Activated CD8-positive, alpha-beta memory T cell treated with anti-CD3 and anti-CD28 coated beads, Interleukin-2, amount 10 ng/mL, durations not matched to agents 7 days and 5 days (primary cell): Measurements from ENCODE around the gene PIP4K2A. TPM values are rescaled to one million over a fixed set of nuclear protein-coding genes. Genes with fewer than 3 reads are reported as not detected.

Experiments used
- ATAC-seq: fragments of 150-1000 bp; cut with Tn5 transposase; one replicate; pipeline ENCODE4 v1.10.0; 2021; ENCODE audit warnings: moderate library complexity
- CTCF ChIA-PET: fragments of 350-600 bp; sonication (Branson Sonifier 250); formaldehyde crosslinking; loops from one replicate; lab custom pipeline; 2021; ENCODE audit warnings: antibody characterized with exemption; lab: Charles Lee
- DNase-seq: peaks from one replicate; pipeline ENCODE4 v3.0.0-alpha.2; 2020
- H3K27ac Mint-ChIP-seq: one replicate; pipeline ENCODE4 v1.8.0; 2021; ENCODE audit warnings: mild to moderate bottlenecking, mixed read lengths
- H3K27me3 Mint-ChIP-seq: one replicate; pipeline ENCODE4 v1.8.0; 2021; ENCODE audit warnings: mixed read lengths
- H3K36me3 Mint-ChIP-seq: one replicate; pipeline ENCODE4 v1.8.0; 2021; ENCODE audit warnings: mild to moderate bottlenecking, mixed read lengths
- H3K4me1 Mint-ChIP-seq: one replicate; pipeline ENCODE4 v1.8.0; 2021; ENCODE audit warnings: mixed read lengths
- H3K4me3 Mint-ChIP-seq: one replicate; pipeline ENCODE4 v1.8.0; 2021; ENCODE audit warnings: mild to moderate bottlenecking, moderate library complexity, mixed read lengths
- H3K9me3 Mint-ChIP-seq: one replicate; pipeline ENCODE4 v1.8.0; 2022; ENCODE audit warnings: low read depth, mixed read lengths
- total RNA-seq, 2 experiments: library from RNA; stranded (reverse); gene quantifications; one replicate each; pipeline ENCODE4 v1.2.3, GENCODE V29; 2021

Gene PIP4K2A
- total RNA-seq, 2 experiments from 2014 or later, result 129 to 136 TPM

DNA sequence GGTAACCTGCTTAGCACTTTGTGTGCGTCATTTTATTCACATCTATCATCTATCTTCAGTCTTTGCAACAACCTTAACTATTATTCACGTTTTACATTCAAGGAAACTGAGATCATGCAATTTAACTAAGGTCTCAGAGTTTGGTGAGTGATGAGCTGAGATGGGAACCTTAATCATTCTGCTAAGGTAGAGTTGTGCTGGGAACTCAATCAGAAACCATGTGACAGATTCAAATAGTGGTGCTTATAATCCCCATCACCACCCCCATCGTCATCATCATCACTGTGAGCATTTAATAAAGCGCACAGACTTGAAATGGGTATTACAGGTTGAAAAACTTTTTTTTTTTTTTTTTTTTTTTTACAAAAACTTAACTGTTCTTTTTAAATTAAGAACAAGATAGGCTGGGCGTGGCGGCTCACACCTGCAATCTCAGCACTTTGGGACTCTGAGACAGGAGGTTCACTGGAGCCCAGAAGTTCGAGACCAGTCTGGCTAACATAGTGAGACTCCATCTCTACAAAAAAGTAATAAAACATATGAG, 160.9 kb downstream of the PIP4K2A start:
- Mint-ChIP-seq H3K27ac (no peak overlapping the region), H3K36me3 (peaks cover 19% of the 10 kb centered on the region), H3K4me1 (peaks cover 9% of the 10 kb centered on the region), H3K9me3 (no peaks in the 10 kb centered on the region), H3K4me3 (no peak overlapping the region), H3K27me3 (no peaks in the 10 kb centered on the region)
- CTCF ChIA-PET, result interaction anchor here (2.4 kb wide), 1 partner anchor 21 kb away, joined by 10 read pairs; no protein-coding TSS in a partner anchor
- DNase-seq, result no peak
- no peak for ATAC-seq

DNA sequence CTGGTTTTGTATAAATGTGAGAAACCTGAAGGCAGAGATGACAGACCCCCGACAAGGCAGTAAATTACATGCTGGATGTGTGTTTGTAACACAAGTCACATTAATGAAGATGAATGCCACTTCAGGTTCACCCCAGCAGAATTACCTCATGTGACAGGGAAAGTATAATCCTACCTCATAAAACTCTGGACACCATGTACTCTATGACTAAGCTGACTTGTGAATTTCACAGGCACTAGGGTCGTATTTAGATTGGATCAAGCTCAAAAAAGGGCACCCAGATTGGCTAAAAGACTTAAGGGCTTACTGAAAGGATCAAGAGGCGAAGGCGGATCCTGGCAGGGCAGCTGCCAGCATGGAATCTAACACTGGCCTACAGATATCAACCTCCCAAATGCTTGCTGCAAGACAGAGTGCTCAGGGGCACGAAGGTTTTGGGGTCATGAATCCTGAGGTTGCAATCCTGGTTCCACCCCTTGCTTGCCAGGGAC, 161.4 kb downstream of the PIP4K2A start:
- H3K27me3 Mint-ChIP-seq, result no peaks in the 10 kb centered on the region
- no peak overlapping the region for H3K4me3 Mint-ChIP-seq
- CTCF ChIA-PET, result no interaction called here
- no peaks in the 10 kb centered on the region for H3K9me3 Mint-ChIP-seq
- no peak overlapping the region for H3K27ac Mint-ChIP-seq
- no peak for ATAC-seq
- H3K36me3 Mint-ChIP-seq, result peaks cover 25% of the 10 kb centered on the region
- H3K4me1 Mint-ChIP-seq, result peaks cover 9% of the 10 kb centered on the region
- DNase-seq, result no peak

- CTCF ChIA-PET, result interaction anchor here (0.8 to 0.9 kb wide), 2 partner anchors 53 to 60 kb away, joined by 3 to 5 read pairs; no protein-coding TSS in a partner anchor
- H3K4me3 Mint-ChIP-seq, result no peak overlapping the region
- no peak overlapping the region for H3K27ac Mint-ChIP-seq
- DNase-seq (no peak), ATAC-seq (no peak)
- peaks cover 33% of the 10 kb centered on the region for H3K36me3 Mint-ChIP-seq
- H3K9me3 Mint-ChIP-seq, result no peaks in the 10 kb centered on the region
- H3K4me1 Mint-ChIP-seq, result peaks cover 9% of the 10 kb centered on the region
- H3K27me3 Mint-ChIP-seq, result no peaks in the 10 kb centered on the region
Observed at GRCh38 chr10:22551681-22552365, 162.6 kb downstream of the PIP4K2A start.

DNA sequence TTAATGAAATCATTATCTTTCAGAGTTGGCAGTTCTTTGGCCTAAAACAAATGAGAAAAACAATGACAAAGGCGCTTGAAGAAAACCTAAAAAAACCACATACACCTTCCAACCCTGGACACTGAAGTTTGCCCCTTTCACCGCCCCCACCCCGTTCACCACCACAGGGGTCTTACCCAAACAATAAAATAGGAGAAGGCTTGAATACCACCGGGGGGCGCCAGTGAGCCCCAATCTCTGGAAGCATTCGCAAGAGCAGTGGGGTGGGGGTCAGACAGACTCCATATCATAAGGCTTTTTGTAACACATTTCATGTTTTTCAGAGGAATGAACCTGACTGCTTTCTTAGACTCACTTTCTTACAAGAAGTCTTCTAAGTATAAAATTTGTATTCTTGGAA, 163.6 kb downstream of the PIP4K2A start:
- H3K36me3 Mint-ChIP-seq, result peaks cover 43% of the 10 kb centered on the region
- no peak overlapping the region for H3K27ac Mint-ChIP-seq
- peaks cover 12% of the 10 kb centered on the region for H3K4me1 Mint-ChIP-seq
- H3K4me3 Mint-ChIP-seq, result no peak overlapping the region
- no peaks in the 10 kb centered on the region for H3K27me3 Mint-ChIP-seq
- DNase-seq (peak; percentile 70), ATAC-seq (no peak)
- CTCF ChIA-PET, result interaction anchor here (0.8 to 1.3 kb wide), 5 partner anchors 20 to 304 kb away, joined by 3 to 5 read pairs (median 3); no protein-coding TSS in a partner anchor
- H3K9me3 Mint-ChIP-seq, result no peaks in the 10 kb centered on the region

DNA sequence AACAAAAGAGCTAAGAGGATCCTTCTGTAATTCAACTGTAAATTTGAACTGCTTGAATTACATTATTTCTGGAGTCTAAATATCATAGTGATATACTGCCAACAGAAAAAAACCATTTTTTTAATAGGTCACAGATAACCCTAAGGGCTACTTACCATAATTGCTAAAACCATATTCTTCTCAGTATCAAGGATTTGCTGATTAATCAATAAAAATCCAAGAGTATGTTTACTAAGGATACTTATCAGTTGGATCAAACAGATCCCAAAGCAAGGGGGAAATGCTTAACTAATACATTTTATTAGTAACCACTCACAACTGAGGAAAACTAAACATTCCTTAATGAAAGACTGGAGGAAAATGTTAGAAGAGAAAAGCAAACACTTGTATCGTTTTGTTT, 166.0 kb downstream of the PIP4K2A start:
- peaks cover 52% of the 10 kb centered on the region for H3K36me3 Mint-ChIP-seq
- ATAC-seq (no peak), DNase-seq (no peak)
- no peaks in the 10 kb centered on the region for H3K27me3 Mint-ChIP-seq
- CTCF ChIA-PET, result interaction anchor here (1.1 to 2.6 kb wide), 3 partner anchors 10 to 441 kb away, joined by 3 to 10 read pairs (median 5); no protein-coding TSS in a partner anchor
- H3K9me3 Mint-ChIP-seq, result no peaks in the 10 kb centered on the region
- peaks cover 25% of the 10 kb centered on the region for H3K4me1 Mint-ChIP-seq
- H3K27ac Mint-ChIP-seq, result no peak overlapping the region
- H3K4me3 Mint-ChIP-seq, result no peak overlapping the region

DNA sequence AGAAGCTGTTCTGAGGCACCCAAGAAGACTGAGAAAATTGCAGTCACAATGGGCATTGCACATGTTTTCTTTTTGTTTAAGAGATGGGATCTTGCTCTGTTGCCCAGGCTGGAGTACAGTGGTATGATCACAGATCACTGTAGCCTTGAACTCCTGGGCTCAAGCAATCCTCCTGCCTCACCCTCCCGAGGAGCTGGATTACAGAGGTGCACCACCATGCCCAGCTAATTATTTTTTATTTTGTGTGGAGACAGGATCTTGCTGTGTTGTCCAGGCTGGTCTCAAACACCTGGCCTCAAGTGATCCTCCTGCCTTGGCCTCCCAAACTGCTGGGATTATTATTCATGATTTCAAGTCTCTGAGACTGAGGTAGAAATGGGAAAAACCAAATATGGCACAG, 168.7 kb downstream of the PIP4K2A start:
- CTCF ChIA-PET, result interaction anchor here (1.1 kb wide), 1 partner anchor 13 kb away, joined by 4 read pairs; no protein-coding TSS in a partner anchor

GRCh38 chr10:22544325-22545068, 169.9 kb downstream of the PIP4K2A start:
- H3K9me3 Mint-ChIP-seq, result no peaks in the 10 kb centered on the region
- no peak for DNase-seq
- no peak overlapping the region for H3K4me3 Mint-ChIP-seq
- CTCF ChIA-PET, result no interaction called here
- H3K4me1 Mint-ChIP-seq, result peaks cover 20% of the 10 kb centered on the region
- peaks cover 64% of the 10 kb centered on the region for H3K36me3 Mint-ChIP-seq
- ATAC-seq, result peak; percentile 67
- H3K27me3 Mint-ChIP-seq, result no peaks in the 10 kb centered on the region
- peak overlapping the region; percentile 62 for H3K27ac Mint-ChIP-seq

More for the DNA sequence above, 168.7 kb downstream of the PIP4K2A start:
- ATAC-seq, result no peak
- H3K27me3 Mint-ChIP-seq, result no peaks in the 10 kb centered on the region
- H3K36me3 Mint-ChIP-seq, result peaks cover 62% of the 10 kb centered on the region
- DNase-seq, result no peak
- H3K4me3 Mint-ChIP-seq, result no peak overlapping the region
- H3K9me3 Mint-ChIP-seq, result no peaks in the 10 kb centered on the region
- no peak overlapping the region for H3K27ac Mint-ChIP-seq
- peaks cover 18% of the 10 kb centered on the region for H3K4me1 Mint-ChIP-seq

GRCh38 chr10:22542773-22543172, 171.6 kb downstream of the PIP4K2A start:
- ATAC-seq, result no peak
- DNase-seq, result no peak
- no peaks in the 10 kb centered on the region for H3K27me3 Mint-ChIP-seq
- CTCF ChIA-PET, result no interaction called here
- H3K36me3 Mint-ChIP-seq, result peaks cover 66% of the 10 kb centered on the region
- no peak overlapping the region for H3K4me3 Mint-ChIP-seq
- peaks cover 20% of the 10 kb centered on the region for H3K4me1 Mint-ChIP-seq
- H3K27ac Mint-ChIP-seq, result no peak overlapping the region
- H3K9me3 Mint-ChIP-seq, result no peaks in the 10 kb centered on the region

DNA sequence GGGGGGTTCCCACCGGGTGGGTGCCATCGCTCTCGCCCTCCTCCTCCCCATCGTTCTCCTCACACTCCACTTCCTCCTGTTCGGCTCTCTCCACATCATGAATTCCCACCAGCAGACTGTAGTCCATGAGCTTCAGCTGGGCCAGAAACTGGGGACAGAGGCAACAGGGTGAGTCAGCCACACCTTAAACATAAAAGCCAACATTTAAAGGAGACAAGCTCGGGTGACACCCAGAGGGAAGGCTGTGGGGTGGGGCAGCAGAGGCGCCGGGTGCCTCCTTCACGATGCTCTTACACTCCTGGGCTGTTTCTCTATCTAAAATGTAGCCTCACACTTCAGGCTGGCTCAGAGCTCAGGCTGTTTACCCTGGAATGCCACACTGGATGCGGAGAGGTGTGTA, 172.5 kb downstream of the PIP4K2A start:
- Mint-ChIP-seq H3K36me3 (peaks cover 67% of the 10 kb centered on the region), H3K4me3 (no peak overlapping the region), H3K4me1 (peaks cover 20% of the 10 kb centered on the region), H3K27me3 (no peaks in the 10 kb centered on the region), H3K9me3 (no peaks in the 10 kb centered on the region), H3K27ac (no peak overlapping the region)
- CTCF ChIA-PET, result no interaction called here
- ATAC-seq (no peak), DNase-seq (no peak)

GRCh38 chr10:22539579-22540298, 174.6 kb downstream of the PIP4K2A start:
- peaks cover 70% of the 10 kb centered on the region for H3K36me3 Mint-ChIP-seq
- H3K27me3 Mint-ChIP-seq, result no peaks in the 10 kb centered on the region
- no peak for DNase-seq
- H3K9me3 Mint-ChIP-seq, result no peaks in the 10 kb centered on the region
- H3K27ac Mint-ChIP-seq, result peak overlapping the region; percentile 67
- no peak for ATAC-seq
- H3K4me3 Mint-ChIP-seq, result no peak overlapping the region
- H3K4me1 Mint-ChIP-seq, result peaks cover 7% of the 10 kb centered on the region
- CTCF ChIA-PET, result no interaction called here

DNA sequence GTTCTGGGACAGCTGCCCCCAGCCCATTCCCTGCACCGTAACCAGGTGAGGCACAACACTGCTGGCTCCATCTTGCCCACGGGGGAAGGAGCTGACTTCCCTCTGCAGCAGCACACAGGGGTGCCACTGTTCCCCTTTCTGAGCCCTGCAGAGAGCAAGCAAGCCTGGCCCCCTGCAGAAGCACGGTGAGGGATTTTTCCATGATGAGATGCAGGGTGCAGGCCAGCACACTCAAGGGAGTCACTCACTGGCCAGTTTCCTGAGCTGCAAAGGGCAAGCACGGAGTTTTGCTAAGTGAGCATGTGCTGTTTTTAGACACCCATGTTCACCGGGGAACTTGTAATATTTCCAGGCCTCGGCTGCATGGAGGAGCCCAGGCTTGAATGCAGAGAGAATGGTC, 176.6 kb downstream of the PIP4K2A start:
- no peaks in the 10 kb centered on the region for H3K9me3 Mint-ChIP-seq
- CTCF ChIA-PET, result interaction anchor here (2.4 kb wide), 1 partner anchor 10 kb away, joined by 5 read pairs; no protein-coding TSS in a partner anchor
- H3K27me3 Mint-ChIP-seq, result no peaks in the 10 kb centered on the region
- ATAC-seq (no peak), DNase-seq (no peak)
- peaks cover 4% of the 10 kb centered on the region for H3K4me1 Mint-ChIP-seq
- H3K4me3 Mint-ChIP-seq, result no peak overlapping the region
- peaks cover 82% of the 10 kb centered on the region for H3K36me3 Mint-ChIP-seq
- no peak overlapping the region for H3K27ac Mint-ChIP-seq

GRCh38 chr10:22536620-22537019, 177.8 kb downstream of the PIP4K2A start:
- Mint-ChIP-seq H3K36me3 (peaks cover 74% of the 10 kb centered on the region), H3K4me1 (peaks cover 4% of the 10 kb centered on the region), H3K4me3 (no peak overlapping the region), H3K27me3 (no peaks in the 10 kb centered on the region), H3K27ac (no peak overlapping the region), H3K9me3 (no peaks in the 10 kb centered on the region)
- CTCF ChIA-PET, result interaction anchor here (2.4 kb wide), 1 partner anchor 11 kb away, joined by 5 read pairs; no protein-coding TSS in a partner anchor
- DNase-seq (no peak), ATAC-seq (no peak)
